HFF-Myc (cell line): ENCODE results near the gene IGSF9B.

ENCODE experiments used
- DNase-seq: peaks from one replicate; pipeline ENCODE4 v3.0.0-alpha.2; 2011; ENCODE audit warnings: low read depth; ENCODE audit errors: extremely low read depth
- H3K4me3 ChIP-seq: replicated peaks from 2 replicates; pipeline ENCODE4 v1.5.1; 2011; ENCODE audit warnings: low read depth, mild to moderate bottlenecking, control low read depth, low read length
- TF ChIP-seq, protein P1 (sequence below): IDR thresholded peaks from 2 replicates; pipeline ENCODE4 v1.5.1; 2012; ENCODE audit warnings: mild to moderate bottlenecking, low read depth, low read length, control low read depth; ENCODE audit errors: missing control alignments

Gene IGSF9B

DNA sequence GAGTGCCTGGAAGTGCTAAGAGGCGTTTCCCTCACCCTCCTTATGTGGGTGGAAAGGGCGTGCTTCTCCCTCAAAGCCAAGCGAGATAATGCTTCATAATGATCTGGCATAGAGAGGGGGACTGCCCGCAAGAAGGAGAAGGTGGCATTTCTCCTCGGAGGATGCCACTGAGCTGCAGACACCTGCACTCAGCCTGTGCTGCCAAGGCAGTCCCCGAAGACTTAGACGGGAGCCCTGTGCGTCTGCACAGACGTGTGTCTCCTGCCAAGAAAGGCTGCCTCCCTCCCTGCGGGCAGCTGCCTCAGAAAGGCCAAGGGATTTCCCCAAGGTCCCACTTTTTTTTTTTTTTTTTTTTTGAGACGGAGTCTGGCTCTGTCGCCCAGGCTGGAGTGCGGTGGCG, 63.4 kb downstream of the IGSF9B start:
- no peak for DNase-seq
- H3K4me3 ChIP-seq: no peak overlapping the region
- TF ChIP-seq, protein P1, sequence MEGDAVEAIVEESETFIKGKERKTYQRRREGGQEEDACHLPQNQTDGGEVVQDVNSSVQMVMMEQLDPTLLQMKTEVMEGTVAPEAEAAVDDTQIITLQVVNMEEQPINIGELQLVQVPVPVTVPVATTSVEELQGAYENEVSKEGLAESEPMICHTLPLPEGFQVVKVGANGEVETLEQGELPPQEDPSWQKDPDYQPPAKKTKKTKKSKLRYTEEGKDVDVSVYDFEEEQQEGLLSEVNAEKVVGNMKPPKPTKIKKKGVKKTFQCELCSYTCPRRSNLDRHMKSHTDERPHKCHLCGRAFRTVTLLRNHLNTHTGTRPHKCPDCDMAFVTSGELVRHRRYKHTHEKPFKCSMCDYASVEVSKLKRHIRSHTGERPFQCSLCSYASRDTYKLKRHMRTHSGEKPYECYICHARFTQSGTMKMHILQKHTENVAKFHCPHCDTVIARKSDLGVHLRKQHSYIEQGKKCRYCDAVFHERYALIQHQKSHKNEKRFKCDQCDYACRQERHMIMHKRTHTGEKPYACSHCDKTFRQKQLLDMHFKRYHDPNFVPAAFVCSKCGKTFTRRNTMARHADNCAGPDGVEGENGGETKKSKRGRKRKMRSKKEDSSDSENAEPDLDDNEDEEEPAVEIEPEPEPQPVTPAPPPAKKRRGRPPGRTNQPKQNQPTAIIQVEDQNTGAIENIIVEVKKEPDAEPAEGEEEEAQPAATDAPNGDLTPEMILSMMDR: no peak

DNA sequence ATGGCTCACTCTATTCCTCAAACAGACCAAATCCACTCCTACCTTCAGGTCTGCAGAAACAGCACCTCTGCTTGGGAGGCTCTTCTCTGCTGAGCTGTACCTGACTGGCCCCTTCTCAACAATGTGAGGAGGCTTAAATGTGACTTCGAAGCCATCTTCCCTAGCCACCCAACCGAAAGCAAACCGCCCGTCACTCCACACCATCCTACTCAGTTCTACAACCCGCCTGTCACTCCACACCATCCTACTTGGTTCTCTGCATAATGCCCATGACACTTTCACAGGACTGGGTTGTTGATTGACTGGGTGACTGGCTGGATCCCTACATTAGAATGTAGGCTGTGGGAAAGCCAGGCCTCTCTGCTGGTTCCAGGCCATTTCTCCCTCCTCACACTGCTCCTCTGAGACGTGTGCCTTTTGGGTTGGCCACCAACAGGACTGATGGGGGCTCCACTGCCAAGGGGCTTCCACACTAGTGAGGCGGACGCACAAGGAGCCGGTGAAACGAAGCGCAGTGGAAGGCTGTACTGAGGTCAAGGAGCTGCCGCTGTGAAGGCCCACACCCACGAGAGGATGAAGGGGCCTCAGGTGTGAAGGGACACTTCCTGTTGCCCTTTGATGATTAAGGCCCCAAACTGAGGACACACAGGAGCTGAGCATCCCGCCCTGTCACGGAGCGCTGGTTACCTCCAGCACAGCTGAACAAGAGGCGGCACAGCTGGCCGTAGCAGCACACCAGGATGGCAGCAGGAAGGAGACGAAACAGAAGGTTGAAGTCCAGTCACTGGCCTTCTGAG, 64.0 kb downstream of the IGSF9B start:
- TF ChIP-seq, protein P1: no peak
- no peak for DNase-seq
- no peak overlapping the region for H3K4me3 ChIP-seq

DNA sequence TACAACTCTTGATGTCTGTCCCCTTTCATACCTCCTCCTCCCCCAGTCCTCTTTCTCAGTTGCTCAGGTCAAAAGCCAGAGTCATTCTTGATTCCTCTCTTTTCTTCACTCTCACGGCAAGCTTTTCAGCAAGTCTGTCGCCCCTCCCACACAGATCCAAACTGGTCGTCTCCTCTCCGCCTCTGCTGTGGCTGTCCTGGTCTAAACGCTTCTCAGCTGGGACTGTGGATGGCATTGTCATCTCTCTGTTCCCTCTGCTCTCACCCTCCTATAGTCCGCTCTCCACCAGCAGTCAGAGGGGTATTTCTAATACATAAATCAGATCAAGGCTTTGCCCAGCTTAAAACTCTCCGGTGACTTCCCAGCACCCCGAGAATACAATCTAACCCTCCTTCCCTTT, 64.6 kb downstream of the IGSF9B start:
- H3K4me3 ChIP-seq: no peak overlapping the region
- DNase-seq: no peak
- TF ChIP-seq, protein P1: no peak

DNA sequence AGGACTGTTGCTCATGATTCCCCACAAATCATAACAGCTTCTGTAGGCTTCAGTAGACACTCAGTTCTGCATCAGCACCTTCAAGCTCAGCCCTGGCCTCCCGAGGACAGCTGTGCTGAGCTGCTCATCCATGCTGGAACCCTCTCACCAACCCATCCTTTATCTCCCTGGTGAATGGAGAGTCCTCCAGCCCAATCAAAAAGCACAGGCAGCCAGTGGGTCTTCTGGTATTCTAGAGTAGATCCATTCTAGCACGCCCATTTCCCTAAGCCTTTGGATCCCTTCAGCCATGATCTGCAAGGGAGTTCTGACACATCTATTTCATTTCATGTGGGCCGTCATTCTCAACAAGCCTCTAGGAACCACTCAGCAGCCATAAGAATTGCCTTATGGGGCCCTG, 66.9 kb downstream of the IGSF9B start:
- TF ChIP-seq, protein P1: no peak
- H3K4me3 ChIP-seq: no peak overlapping the region
- DNase-seq: no peak

DNA sequence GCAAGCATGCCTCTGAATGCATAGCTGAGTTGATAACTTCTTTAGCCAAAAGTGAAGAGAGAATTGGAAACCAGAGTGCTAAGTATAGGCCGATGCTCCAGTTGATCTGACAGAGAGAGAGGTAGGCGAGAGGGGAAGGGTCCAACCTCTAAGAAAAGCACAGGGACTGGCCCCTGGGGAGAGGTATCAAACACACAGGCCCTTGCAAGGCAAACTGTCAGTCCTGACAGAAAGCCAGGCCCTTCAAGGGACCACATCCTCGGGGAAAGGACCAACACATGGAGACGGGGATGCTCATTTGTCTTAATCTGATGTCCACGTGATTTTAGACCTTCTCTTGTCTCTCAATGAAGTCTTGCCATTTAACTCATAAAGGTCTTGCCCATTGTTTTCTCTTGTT, 67.6 kb downstream of the IGSF9B start:
- TF ChIP-seq, protein P1: no peak
- no peak for DNase-seq
- no peak overlapping the region for H3K4me3 ChIP-seq

DNA sequence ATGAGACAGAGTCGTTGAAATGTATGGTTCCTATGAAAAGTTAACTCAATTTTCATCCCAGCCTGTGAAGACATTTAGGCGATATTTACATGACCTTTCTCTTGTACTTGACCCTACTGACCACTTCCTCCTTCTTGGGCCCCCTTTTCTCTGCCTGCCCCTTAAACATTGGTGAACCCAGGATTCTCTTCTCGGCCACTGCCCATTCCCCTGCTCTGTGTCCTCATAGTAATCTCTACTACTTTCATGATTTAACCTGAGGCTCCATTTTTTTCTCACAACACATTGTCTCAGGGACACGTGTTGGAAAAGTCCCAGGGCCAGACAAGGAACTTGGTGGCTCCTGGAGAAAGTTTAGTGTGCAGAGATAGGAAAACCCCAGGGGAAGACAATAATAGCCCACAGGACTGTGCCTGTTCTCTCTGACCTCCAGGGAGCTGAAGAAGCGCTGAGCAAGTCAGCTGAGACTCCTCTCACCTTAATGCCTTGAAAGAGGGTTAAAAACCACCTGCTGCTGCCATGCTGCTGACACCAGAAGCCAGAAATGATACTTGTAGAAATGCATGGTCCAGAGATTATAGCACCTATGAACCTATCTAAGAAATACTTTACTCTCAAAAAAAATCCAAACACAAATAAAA, 69.0 kb downstream of the IGSF9B start:
- DNase-seq: no peak
- no peak overlapping the region for H3K4me3 ChIP-seq
- TF ChIP-seq, protein P1: no peak
